SU-DHL-6 (cell line): ENCODE results near the gene SMPD3.

ENCODE experiments used
- H2AFZ ChIP-seq: fragments of 200-600 bp; sonication (generic); 2 replicates; pipeline ENCODE4 v1.6.1; 2014; ENCODE audit warnings: low read depth, mild to moderate bottlenecking, moderate library complexity, mixed read lengths, antibody characterized with exemption, low read length; ENCODE audit not compliant: severe bottlenecking
- H3F3A ChIP-seq: fragments of 200-600 bp; shearing (Covaris generic); 2 replicates; pipeline ENCODE4 v1.6.0; 2016; ENCODE audit warnings: antibody characterized with exemption, mild to moderate bottlenecking; ENCODE audit not compliant: insufficient read depth
- H3K27ac ChIP-seq: fragments of 200-600 bp; sonication (generic); 2 replicates; pipeline ENCODE4 v1.5.1; 2016; ENCODE audit warnings: low read depth, mild to moderate bottlenecking, low read length, moderate library complexity, mixed read lengths
- H3K27me3 ChIP-seq: fragments of 200-600 bp; sonication (generic), shearing (Covaris generic); 2 replicates; pipeline ENCODE4 v1.6.0; 2014; ENCODE audit warnings: mild to moderate bottlenecking, low read length
- H3K36me3 ChIP-seq: fragments of 200-600 bp; sonication (generic); 2 replicates; pipeline ENCODE4 v1.6.1; 2014; ENCODE audit warnings: mild to moderate bottlenecking, low read length, mixed read lengths
- H3K4me2 ChIP-seq: fragments of 300-600, 200-600 bp; shearing (Covaris generic), sonication (generic); 2 replicates; pipeline ENCODE4 v1.6.0; 2014; ENCODE audit warnings: low read length, low read depth, mild to moderate bottlenecking; ENCODE audit not compliant: poor library complexity, severe bottlenecking
- H3K4me3 ChIP-seq: fragments of 200-600 bp; sonication (generic); 2 replicates; pipeline ENCODE4 v1.5.1; 2014; ENCODE audit warnings: antibody characterized with exemption, low read length, mild to moderate bottlenecking, mixed read lengths; ENCODE audit not compliant: insufficient read depth, poor library complexity, severe bottlenecking
- H3K79me2 ChIP-seq: fragments of 200-600 bp; sonication (generic); 2 replicates; pipeline ENCODE4 v1.6.1; 2014; ENCODE audit warnings: mild to moderate bottlenecking, low read length, moderate library complexity; ENCODE audit not compliant: insufficient read depth
- H3K9ac ChIP-seq: fragments of 200-600 bp; sonication (generic); 2 replicates; pipeline ENCODE4 v1.7.0; 2014; ENCODE audit warnings: mild to moderate bottlenecking, low read length
- H3K9me2 ChIP-seq: fragments of 200-600 bp; sonication (generic); replicated peaks from 2 replicates; pipeline ENCODE4 v1.6.1; 2014; ENCODE audit warnings: low read length; ENCODE audit not compliant: insufficient read depth
- H3K9me3 ChIP-seq: fragments of 200-600 bp; sonication (generic); 2 replicates; pipeline ENCODE4 v1.6.1; 2014; ENCODE audit warnings: low read length, mixed read lengths; ENCODE audit not compliant: insufficient read depth
- H4K20me1 ChIP-seq: fragments of 200-600 bp; sonication (generic); 2 replicates; pipeline ENCODE4 v1.6.1; 2014; ENCODE audit warnings: low read depth, mild to moderate bottlenecking, antibody characterized with exemption, low read length, moderate library complexity, mixed read lengths
- EZH2phosphoT487 ChIP-seq: fragments of 200-600 bp; sonication (generic), shearing (Covaris generic); conservative IDR thresholded peaks from 2 replicates; pipeline ENCODE4 v1.6.1; 2018; ENCODE audit warnings: mild to moderate bottlenecking, antibody characterized with exemption, low read length, moderate library complexity, mixed read lengths
- TF ChIP-seq, protein P1 (sequence below): fragments of 200-600 bp; sonication (generic); IDR thresholded peaks from one replicate; pipeline ENCODE4 v1.5.1; 2017; ENCODE audit warnings: antibody characterized with exemption, mild to moderate bottlenecking, low read length, moderate library complexity; ENCODE audit not compliant: insufficient read depth, poor library complexity, severe bottlenecking

Gene SMPD3

DNA sequence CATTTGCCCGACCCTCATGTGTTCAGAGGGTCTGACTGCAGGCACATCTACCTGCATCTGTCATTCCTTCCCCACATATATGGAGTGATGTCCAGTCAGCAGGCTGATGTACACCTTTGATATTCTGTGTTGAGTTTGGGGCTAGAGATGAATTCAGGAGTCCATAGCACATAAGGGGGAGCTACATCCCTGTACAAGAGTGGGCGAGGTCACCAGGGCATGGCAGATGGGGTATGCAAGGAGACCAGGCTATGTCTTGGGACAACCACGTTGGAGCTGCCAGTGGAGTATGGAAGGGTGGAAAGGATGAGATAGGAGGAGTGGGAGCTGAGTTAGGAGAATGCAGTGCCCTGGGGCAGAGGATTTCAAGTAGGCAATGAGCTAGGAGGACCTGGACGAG, 15.0 kb downstream of the SMPD3 start:
- no peak overlapping the region for H2AFZ ChIP-seq
- H3K9me2 ChIP-seq, result no peaks in the 10 kb centered on the region
- no peaks in the 10 kb centered on the region for H3K36me3 ChIP-seq
- H3K9me3 ChIP-seq, result no peaks in the 10 kb centered on the region
- H3K27me3 ChIP-seq, result no peaks in the 10 kb centered on the region
- H3K79me2 ChIP-seq, result no peaks in the 10 kb centered on the region
- no peak overlapping the region for H3K27ac ChIP-seq
- H4K20me1 ChIP-seq, result no peaks in the 10 kb centered on the region
- H3K4me3 ChIP-seq, result no peak overlapping the region
- no peak overlapping the region for H3K4me2 ChIP-seq
- H3F3A ChIP-seq, result no peaks in the 10 kb centered on the region
- no peak overlapping the region for H3K9ac ChIP-seq
- no peak for TF ChIP-seq EZH2phosphoT487
- TF ChIP-seq, protein P1, sequence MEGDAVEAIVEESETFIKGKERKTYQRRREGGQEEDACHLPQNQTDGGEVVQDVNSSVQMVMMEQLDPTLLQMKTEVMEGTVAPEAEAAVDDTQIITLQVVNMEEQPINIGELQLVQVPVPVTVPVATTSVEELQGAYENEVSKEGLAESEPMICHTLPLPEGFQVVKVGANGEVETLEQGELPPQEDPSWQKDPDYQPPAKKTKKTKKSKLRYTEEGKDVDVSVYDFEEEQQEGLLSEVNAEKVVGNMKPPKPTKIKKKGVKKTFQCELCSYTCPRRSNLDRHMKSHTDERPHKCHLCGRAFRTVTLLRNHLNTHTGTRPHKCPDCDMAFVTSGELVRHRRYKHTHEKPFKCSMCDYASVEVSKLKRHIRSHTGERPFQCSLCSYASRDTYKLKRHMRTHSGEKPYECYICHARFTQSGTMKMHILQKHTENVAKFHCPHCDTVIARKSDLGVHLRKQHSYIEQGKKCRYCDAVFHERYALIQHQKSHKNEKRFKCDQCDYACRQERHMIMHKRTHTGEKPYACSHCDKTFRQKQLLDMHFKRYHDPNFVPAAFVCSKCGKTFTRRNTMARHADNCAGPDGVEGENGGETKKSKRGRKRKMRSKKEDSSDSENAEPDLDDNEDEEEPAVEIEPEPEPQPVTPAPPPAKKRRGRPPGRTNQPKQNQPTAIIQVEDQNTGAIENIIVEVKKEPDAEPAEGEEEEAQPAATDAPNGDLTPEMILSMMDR, result no peak

DNA sequence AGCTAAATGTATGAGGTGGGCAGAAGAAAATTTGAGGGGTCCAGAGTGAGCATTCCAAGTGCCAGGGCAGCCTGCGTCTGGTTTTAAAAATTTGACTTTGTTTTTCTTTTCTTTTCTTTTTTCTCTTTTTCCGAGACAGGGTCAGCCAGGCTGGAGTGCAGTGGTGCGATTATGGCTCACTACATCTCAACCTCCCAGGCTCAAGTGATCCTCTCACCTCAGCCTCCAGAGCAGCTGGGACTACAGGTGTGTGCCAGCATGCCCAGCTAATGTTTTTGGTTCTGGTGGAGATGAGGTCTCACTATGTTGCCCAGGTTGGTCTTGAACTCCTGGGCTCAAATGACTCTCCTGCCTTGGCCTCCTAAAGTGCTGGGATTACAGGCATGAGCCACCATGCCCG, 15.6 kb downstream of the SMPD3 start:
- H3K9me3 ChIP-seq, result no peaks in the 10 kb centered on the region
- no peaks in the 10 kb centered on the region for H3K27me3 ChIP-seq
- no peaks in the 10 kb centered on the region for H3K36me3 ChIP-seq
- no peaks in the 10 kb centered on the region for H3K9me2 ChIP-seq
- TF ChIP-seq EZH2phosphoT487, result no peak
- TF ChIP-seq, protein P1, result no peak
- H3K27ac ChIP-seq, result no peak overlapping the region
- H3K79me2 ChIP-seq, result no peaks in the 10 kb centered on the region
- no peak overlapping the region for H3K4me2 ChIP-seq
- no peaks in the 10 kb centered on the region for H4K20me1 ChIP-seq
- H3F3A ChIP-seq, result no peaks in the 10 kb centered on the region
- no peak overlapping the region for H2AFZ ChIP-seq
- H3K4me3 ChIP-seq, result no peak overlapping the region
- no peak overlapping the region for H3K9ac ChIP-seq

DNA sequence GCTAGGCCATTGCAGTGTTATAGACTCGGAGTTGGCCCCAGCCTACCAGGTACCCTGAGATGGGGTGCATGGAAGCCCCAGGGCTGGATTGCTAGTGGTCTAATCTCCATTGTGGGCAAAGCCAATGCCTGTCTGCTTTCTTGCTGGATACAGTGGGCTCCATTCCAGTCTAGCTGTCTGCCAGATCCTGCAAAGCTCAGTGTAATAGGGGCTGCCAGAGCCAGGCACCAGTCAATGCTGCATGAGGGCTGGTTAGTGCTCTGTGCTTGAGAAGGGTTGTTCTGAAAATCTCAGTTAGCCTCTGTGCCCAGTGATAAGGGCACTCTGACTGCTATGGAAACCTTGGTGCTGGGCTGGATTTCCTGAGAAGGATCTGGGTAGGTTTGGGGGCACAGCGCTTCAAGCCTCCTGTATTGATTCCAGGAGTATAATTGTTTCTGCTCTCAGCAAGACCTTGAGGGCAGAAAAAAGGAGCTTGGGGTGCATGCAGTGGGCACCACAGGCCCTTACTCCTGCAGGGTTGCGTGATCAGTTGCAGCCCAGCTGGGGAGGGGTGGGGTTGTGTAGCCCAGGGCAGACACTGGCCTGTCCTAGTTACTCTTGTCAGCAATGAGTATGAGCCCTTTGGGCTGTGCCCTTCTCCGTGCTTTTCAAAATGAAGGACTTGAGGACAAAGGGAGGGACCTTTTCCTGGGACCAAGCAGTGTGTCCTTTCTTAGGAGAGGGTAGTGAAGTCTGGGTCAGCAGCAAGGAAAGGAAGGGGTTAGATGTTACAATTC, 19.0 kb downstream of the SMPD3 start:
- H3K27me3 ChIP-seq, result no peaks in the 10 kb centered on the region
- H3K79me2 ChIP-seq, result no peaks in the 10 kb centered on the region
- no peaks in the 10 kb centered on the region for H4K20me1 ChIP-seq
- no peaks in the 10 kb centered on the region for H3K9me3 ChIP-seq
- H3K9ac ChIP-seq, result no peak overlapping the region
- H2AFZ ChIP-seq, result no peak overlapping the region
- H3K27ac ChIP-seq, result no peak overlapping the region
- TF ChIP-seq, protein P1, result no peak
- no peak for TF ChIP-seq EZH2phosphoT487
- no peak overlapping the region for H3K4me3 ChIP-seq
- no peaks in the 10 kb centered on the region for H3F3A ChIP-seq
- no peaks in the 10 kb centered on the region for H3K36me3 ChIP-seq
- H3K9me2 ChIP-seq, result no peaks in the 10 kb centered on the region
- H3K4me2 ChIP-seq, result no peak overlapping the region
